GM18505 (cell line): Measurements from ENCODE around the gene CALY.

Experiments used
- ATAC-seq: cut with Tn5 transposase; IDR thresholded peaks from one replicate; pipeline ENCODE4 v1.9.1; 2021; ENCODE audit not compliant: unreplicated experiment
- POLR2A ChIP-seq: IDR thresholded peaks from 4 replicates; pipeline ENCODE4 v1.6.1; 2011; ENCODE audit warnings: borderline replicate concordance; ENCODE audit not compliant: insufficient read depth, insufficient read length; ENCODE audit errors: extremely low read depth

Gene CALY

GRCh38 chr10:133299224-133299623, 37.5 kb downstream of the CALY start:
- no peak for ATAC-seq

GRCh38 chr10:133298466-133298865, 38.2 kb downstream of the CALY start:
- TF ChIP-seq POLR2A, result no peak

More at GRCh38 chr10:133299224-133299623, 37.5 kb downstream of the CALY start:
- no peak for TF ChIP-seq POLR2A

GRCh38 chr10:133297504-133297903, 39.2 kb downstream of the CALY start:
- no peak for ATAC-seq
- TF ChIP-seq POLR2A, result no peak

More at GRCh38 chr10:133298466-133298865, 38.2 kb downstream of the CALY start:
- ATAC-seq, result no peak

- no peak for TF ChIP-seq POLR2A
- no peak for ATAC-seq
Measured at GRCh38 chr10:133295426-133296320, 41.0 kb downstream of the CALY start.

- no peak for TF ChIP-seq POLR2A
- no peak for ATAC-seq
Measured at GRCh38 chr10:133294189-133294588, 42.5 kb downstream of the CALY start.

- ATAC-seq, result no peak
- no peak for TF ChIP-seq POLR2A
Measured at GRCh38 chr10:133293810-133294119, 42.9 kb downstream of the CALY start.

GRCh38 chr10:133292919-133293809, 43.5 kb downstream of the CALY start:
- no peak for ATAC-seq
- TF ChIP-seq POLR2A, result no peak

- no peak for TF ChIP-seq POLR2A
Measured at GRCh38 chr10:133289761-133290160, 46.9 kb downstream of the CALY start.

GRCh38 chr10:133287832-133288500, 48.7 kb downstream of the CALY start:
- ATAC-seq, result no peak

More at GRCh38 chr10:133289761-133290160, 46.9 kb downstream of the CALY start:
- no peak for ATAC-seq

GRCh38 chr10:133286366-133286765, 50.3 kb downstream of the CALY start:
- TF ChIP-seq POLR2A, result no peak
- no peak for ATAC-seq

More at GRCh38 chr10:133287832-133288500, 48.7 kb downstream of the CALY start:
- TF ChIP-seq POLR2A, result no peak

- no peak for TF ChIP-seq POLR2A
- no peak for ATAC-seq
Measured at GRCh38 chr10:133285217-133285616, 51.5 kb downstream of the CALY start.

- ATAC-seq, result no peak
- no peak for TF ChIP-seq POLR2A
Measured at GRCh38 chr10:133283931-133284330, 52.8 kb downstream of the CALY start.

- no peak for ATAC-seq
- TF ChIP-seq POLR2A, result no peak
Measured at GRCh38 chr10:133282846-133283390, 53.8 kb downstream of the CALY start.
